Large intestine (tissue), 3 donors: Measurements from ENCODE around the gene NRSN2. TPM values are rescaled to one million over a fixed set of nuclear protein-coding genes. Genes with fewer than 3 reads are reported as not detected.

ENCODE experiments used
- DNase-seq, 2 donors: peaks; one replicate each; pipeline versions ENCODE4 v3.0.0 to v3.0.0-alpha.2; 2013
- H3K27ac ChIP-seq: one replicate; pipeline ENCODE4 v1.5.1; 2013; ENCODE audit warnings: low read length
- H3K27me3 ChIP-seq: 2 replicates; pipeline ENCODE4 v1.6.1; 2013; ENCODE audit warnings: low read length; ENCODE audit not compliant: control insufficient read depth, insufficient read depth
- H3K36me3 ChIP-seq: 2 replicates; pipeline ENCODE4 v1.6.1; 2013; ENCODE audit warnings: low read length; ENCODE audit not compliant: control insufficient read depth, insufficient read depth
- H3K4me1 ChIP-seq: one replicate; pipeline ENCODE4 v1.6.1; 2013; ENCODE audit warnings: low read length; ENCODE audit not compliant: control insufficient read depth, insufficient read depth
- H3K4me3 ChIP-seq: one replicate; pipeline ENCODE4 v1.5.1; 2013; ENCODE audit warnings: low read length
- H3K9me3 ChIP-seq: one replicate; pipeline ENCODE4 v1.6.1; 2013; ENCODE audit warnings: mild to moderate bottlenecking, low read depth, low read length, moderate library complexity; ENCODE audit not compliant: control insufficient read depth
- WGBS: methylation state at CpG from one replicate; pipeline ENCODE4 v1.1.5; 2013; ENCODE audit warnings: low lambda C conversion rate; ENCODE audit not compliant: insufficient coverage; 5-methylcytosine and 5-hydroxymethylcytosine counted together
- polyA plus RNA-seq: library from polyadenylated mRNA; unstranded; fragments of 120-200 nt; gene quantifications from one replicate; pipeline ENCODE4 v1.2.1, GENCODE V29; 2013

The NRSN2 gene
- polyA plus RNA-seq, 1 donor = 21.3 TPM

DNA sequence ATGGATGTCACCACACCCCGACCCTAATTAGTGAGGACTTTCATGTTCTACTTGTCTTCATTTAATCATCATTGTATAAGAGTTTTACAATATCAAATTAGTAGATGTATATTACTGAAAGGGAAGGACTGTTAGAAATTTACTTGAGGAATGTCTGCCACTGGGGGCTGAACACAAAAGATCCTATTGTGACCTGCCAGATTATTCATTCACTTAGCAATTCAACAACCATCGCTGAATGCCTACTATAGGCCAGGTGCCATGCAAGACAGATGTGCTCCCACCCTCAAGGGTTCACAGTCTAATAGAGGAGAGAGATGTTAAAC is 53.2 kb downstream of the NRSN2 start:
- H3K9me3 ChIP-seq = no peaks in the 10 kb centered on the region
- no peaks in the 10 kb centered on the region for H3K27me3 ChIP-seq
- no peak overlapping the region for H3K4me3 ChIP-seq
- no peak for DNase-seq
- WGBS = no CpG with 5 or more reads among the region's 2 CpGs
- H3K36me3 ChIP-seq = no peaks in the 10 kb centered on the region
- H3K4me1 ChIP-seq = peaks cover 8% of the 10 kb centered on the region
- H3K27ac ChIP-seq = no peak overlapping the region

DNA sequence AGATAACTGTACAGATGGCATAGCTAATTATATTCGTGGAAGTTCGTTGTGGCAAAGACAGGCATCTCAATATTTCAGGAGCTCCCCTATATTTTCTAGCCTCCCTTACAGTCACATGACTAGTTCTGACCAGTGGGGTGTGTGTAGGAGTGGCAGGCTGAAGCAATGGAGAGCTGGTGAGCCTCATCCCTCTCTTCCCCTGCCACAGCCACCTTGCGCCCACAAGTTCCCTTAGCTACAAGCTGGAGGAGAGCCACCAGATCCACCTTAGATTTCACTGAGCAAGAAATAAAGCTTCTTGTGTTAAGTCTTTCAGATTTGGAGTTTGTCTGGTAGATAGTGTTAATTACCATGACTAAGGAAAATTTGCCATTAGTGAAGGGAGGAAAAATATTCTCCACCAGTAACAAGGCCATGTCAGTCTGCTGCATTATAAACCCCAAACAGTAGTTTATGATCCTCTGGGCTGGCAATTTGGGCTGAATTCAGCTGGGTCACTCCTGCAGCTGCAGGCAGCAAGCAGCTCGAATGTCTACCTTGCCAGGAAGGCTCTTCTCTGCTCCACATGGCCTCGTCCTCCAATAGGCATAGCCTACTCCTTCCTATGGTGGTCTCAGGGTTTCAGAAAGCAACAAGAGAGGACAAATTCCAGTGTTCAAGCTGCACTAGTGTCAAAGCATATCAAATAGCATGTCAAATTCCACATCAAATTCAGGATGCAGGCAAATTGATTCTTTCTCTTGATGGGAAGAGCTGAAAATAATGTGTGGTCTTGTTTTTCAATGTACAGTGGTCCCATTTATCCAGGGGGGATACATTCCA is 53.8 kb downstream of the NRSN2 start:
- H3K27ac ChIP-seq = no peak overlapping the region
- no peaks in the 10 kb centered on the region for H3K36me3 ChIP-seq
- no peaks in the 10 kb centered on the region for H3K9me3 ChIP-seq
- no peaks in the 10 kb centered on the region for H3K27me3 ChIP-seq
- WGBS = no CpG with 5 or more reads among the region's 5 CpGs
- no peak overlapping the region for H3K4me3 ChIP-seq
- peaks cover 8% of the 10 kb centered on the region for H3K4me1 ChIP-seq
- DNase-seq = peak in 1 of 2 donors; percentile 34

DNA sequence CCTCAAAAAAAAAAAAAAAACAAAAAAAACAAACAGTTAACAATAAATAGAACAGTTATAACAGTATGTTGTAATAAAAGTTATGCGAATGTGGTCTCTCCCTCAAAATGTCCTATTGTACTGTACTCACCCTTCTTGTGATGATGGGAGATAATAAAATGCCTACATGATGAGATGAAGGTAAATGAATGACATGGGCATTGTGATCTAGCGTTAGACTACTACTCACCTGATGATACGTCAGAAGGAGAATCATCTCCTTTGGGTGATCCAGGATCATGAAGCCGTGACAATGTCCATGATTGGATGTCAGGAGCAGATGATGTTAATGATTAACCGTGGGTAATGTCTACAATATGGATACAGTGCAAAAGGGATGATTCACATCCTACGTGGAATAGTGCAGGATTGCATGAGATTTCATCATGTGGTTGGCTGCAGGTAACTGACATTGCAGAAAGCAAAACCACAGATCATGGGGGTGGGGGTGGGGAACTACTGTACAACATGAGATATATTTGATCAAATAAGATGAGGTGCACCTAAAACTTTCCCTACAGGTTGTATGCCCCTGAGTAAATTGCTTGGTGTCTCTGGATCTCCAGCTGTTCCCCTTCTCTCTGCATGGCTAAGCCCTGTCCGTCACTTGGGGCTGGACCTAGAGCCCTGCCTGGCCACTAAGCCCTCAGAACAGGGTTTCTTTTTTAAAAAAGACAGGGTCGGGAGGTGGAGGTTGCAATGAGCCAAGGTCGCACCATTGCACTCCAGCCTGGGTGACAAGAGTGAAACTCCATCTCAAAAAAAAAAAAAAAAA is 55.0 kb downstream of the NRSN2 start:
- H3K4me1 ChIP-seq = peaks cover 8% of the 10 kb centered on the region
- peak overlapping the region; percentile 82 for H3K27ac ChIP-seq
- WGBS = 20% methylated on average over 1 of the region's 9 CpGs
- H3K36me3 ChIP-seq = no peaks in the 10 kb centered on the region
- no peaks in the 10 kb centered on the region for H3K27me3 ChIP-seq
- no peaks in the 10 kb centered on the region for H3K9me3 ChIP-seq
- peak; percentile 93 to 97 for DNase-seq
- H3K4me3 ChIP-seq = no peak overlapping the region

DNA sequence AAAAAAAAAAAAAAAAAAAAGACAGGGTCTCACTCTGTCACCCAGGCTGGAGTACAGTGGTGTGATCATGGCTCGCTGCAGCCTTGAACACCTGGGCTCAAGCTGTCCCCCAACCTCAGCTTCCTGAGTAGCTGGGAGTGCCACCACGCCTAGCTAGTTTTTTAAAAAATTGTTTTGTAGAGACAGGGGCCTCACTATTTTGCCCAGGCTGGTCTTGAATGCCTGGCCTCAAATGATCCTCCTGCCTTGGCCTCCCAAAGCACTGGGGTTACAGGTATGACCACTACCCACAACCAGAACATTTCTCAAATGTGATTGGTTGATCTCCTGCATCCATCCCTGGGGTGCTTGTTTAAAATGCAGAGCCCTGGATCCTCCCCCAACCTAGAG is 55.6 kb downstream of the NRSN2 start:
- H3K27me3 ChIP-seq = no peaks in the 10 kb centered on the region
- DNase-seq = no peak
- H3K4me3 ChIP-seq = no peak overlapping the region
- peak overlapping the region; percentile 82 for H3K27ac ChIP-seq
- H3K36me3 ChIP-seq = no peaks in the 10 kb centered on the region
- H3K9me3 ChIP-seq = no peaks in the 10 kb centered on the region
- no CpG with 5 or more reads among the region's 2 CpGs for WGBS
- H3K4me1 ChIP-seq = peaks cover 12% of the 10 kb centered on the region

DNA sequence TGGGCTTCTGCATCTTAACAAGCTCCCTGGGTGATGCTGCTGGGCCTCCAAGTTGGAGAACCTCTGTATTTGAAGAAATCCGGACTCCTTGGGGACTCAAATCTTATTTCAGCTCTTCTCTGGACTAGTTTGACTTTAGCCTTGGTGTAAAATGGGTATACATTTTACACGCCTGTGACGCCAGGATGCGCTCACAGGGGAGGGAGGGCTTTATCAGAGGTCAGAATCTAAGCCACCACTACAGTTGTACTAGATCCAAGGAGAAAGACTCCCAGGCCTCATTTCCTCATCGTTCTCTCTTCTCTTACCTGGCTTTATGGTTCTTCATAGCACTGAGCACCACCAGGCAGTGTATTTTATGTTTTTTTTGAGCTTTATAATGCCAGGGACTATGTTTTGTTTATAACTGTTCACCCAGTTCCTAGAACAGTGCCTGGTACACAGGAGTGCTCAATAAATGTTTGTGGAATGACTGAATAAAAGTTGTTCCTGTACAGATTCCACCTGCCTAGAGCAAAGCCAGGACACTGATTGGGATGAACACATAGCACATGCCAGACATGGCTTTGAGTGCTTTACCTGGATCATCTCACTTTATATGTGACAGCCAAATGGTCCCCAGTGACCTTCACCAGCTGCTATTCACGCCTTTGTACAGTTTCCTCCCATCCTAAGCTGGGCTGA is 56.1 kb downstream of the NRSN2 start:
- Histone ChIP-seq H3K4me3 (no peak overlapping the region), H3K4me1 (peaks cover 12% of the 10 kb centered on the region), H3K27ac (peak overlapping the region; percentile 82), H3K36me3 (no peaks in the 10 kb centered on the region), H3K9me3 (no peaks in the 10 kb centered on the region), H3K27me3 (no peaks in the 10 kb centered on the region)
- no peak for DNase-seq
- 80% methylated on average over 3 of the region's 6 CpGs for WGBS

DNA sequence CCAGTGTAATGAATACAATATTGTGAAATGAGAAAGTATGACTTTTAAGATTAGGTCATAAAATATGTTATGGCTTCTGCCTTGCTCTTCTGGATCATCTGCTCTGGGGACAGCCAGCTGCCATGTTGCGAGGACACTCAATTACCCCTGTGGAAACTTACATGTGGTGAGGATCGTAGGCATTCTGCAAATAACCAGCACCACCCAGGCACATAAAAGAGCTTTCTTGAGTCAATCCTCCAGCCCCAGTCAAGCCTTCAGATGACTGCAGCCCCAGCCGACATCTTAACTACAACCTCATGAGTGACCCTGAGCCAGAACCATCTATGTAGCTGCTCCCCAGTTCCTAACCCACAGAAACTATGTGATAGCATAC is 56.7 kb downstream of the NRSN2 start:
- Histone ChIP-seq H3K4me3 (no peak overlapping the region), H3K9me3 (no peaks in the 10 kb centered on the region), H3K27me3 (no peaks in the 10 kb centered on the region), H3K27ac (no peak overlapping the region), H3K4me1 (peaks cover 12% of the 10 kb centered on the region), H3K36me3 (no peaks in the 10 kb centered on the region)
- no peak for DNase-seq
- WGBS = no CpG with 5 or more reads among the region's 3 CpGs

DNA sequence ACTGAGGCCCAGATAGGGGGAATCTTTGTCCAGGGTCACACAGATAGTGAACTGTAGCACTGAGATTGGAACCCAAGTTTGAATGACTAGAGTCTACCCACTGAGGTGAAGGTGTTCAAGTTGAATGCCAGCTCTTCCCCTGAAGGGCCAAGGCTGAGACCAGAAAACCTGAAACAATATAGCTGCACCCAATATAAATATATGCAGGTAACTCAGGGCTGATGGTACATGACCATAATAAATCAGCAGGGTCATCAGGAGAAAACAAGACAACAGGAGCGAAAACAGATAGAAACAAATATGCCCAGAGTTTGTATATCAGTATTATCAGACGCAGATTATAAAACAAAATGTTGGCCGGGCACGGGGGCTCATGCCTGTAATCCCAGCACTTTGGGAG is 57.2 kb downstream of the NRSN2 start:
- Histone ChIP-seq H3K4me3 (no peak overlapping the region), H3K4me1 (peaks cover 13% of the 10 kb centered on the region), H3K9me3 (no peaks in the 10 kb centered on the region), H3K27ac (no peak overlapping the region), H3K36me3 (no peaks in the 10 kb centered on the region), H3K27me3 (no peaks in the 10 kb centered on the region)
- no peak for DNase-seq
- no CpG with 5 or more reads among the region's 4 CpGs for WGBS

Other genes with a start within 250 kb of the NRSN2 start
- not detected for gene DEFB126, start 204.5 kb upstream of the NRSN2 start, polyA plus RNA-seq
- gene DEFB127, start 189.7 kb upstream of the NRSN2 start, polyA plus RNA-seq = not detected
- gene DEFB128, start 157.4 kb upstream of the NRSN2 start, polyA plus RNA-seq = not detected
- not detected for gene DEFB129, start 119.9 kb upstream of the NRSN2 start, polyA plus RNA-seq
- gene DEFB132, start 89.4 kb upstream of the NRSN2 start, polyA plus RNA-seq = not detected
- gene C20orf96, start 56.4 kb upstream of the NRSN2 start, polyA plus RNA-seq = 12.0 TPM
- gene ZCCHC3, start 49.5 kb upstream of the NRSN2 start, polyA plus RNA-seq = 28.1 TPM
- gene SOX12, start 21.6 kb upstream of the NRSN2 start, polyA plus RNA-seq = 12.7 TPM
- gene TRIB3, start 33.6 kb downstream of the NRSN2 start, polyA plus RNA-seq = 2.5 TPM
- gene RBCK1, start 61.2 kb downstream of the NRSN2 start, polyA plus RNA-seq = 86.9 TPM
- gene TBC1D20, start 115.4 kb downstream of the NRSN2 start, polyA plus RNA-seq = 30.4 TPM
- 120 TPM for gene CSNK2A1, start 196.7 kb downstream of the NRSN2 start, polyA plus RNA-seq